HG03432 (cell line): ENCODE data around the gene GLRA3.
"Not testable (repeated sequence)": the region's sequence is repeated elsewhere in the genome, so short reads cannot be mapped to it uniquely, and the experiment has no call there.

Experiments used
- ATAC-seq: cut with Tn5 transposase; IDR thresholded peaks from one replicate; pipeline ENCODE4 v1.9.1; 2021; ENCODE audit warnings: mild to moderate bottlenecking, moderate library complexity; ENCODE audit not compliant: unreplicated experiment

The GLRA3 gene

DNA sequence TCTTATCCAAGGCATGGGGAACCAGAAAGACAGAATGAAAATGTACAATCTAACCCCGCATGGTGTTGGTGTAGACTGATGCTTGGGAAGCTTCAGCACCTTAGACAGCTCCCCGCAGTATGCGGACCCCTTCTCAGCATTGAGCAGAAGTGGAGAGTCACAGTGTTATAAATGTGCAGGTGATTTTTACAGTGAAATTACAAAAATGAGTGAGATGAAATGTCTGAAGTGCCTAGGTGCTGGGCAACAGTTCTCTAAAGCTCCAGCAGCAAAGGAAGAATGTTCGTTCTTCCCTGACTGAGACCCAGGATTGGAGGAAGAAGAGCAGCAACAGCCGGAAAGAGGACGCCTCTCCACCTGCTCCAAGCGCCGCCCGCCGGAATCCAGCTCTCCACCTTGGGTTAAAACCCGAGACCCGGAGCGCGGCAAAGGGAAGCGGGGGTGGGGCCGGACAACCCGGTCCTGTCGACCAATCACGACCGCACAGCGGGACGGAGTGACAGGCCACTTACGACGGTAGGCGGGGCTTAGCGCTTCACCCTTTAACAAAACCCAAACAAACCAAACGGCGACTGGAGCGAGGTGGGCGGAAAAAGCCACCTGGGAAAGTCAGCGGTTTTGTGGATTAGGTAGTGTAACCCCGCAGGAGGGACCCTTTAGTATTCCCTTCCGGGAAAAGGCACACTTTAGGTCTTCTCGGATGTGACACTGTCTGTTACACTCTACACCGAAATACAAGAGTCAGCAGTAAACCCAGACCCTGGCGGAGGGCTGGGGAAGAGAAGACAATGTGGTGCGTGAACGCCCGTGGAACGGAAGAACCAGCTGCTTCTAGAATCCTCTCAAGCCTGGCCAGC is at the start of gene GLRA3:
Gene GLRA3, minus strand, starts transcription at position 403 of the 857 bp plus-strand sequence. CDS start 436 bp downstream, outside the sequence.
- ATAC-seq = peak; percentile 77

GRCh38 chr4:174874898-174875297 is 45.9 kb upstream of the GLRA3 start:
- ATAC-seq = no peak

DNA sequence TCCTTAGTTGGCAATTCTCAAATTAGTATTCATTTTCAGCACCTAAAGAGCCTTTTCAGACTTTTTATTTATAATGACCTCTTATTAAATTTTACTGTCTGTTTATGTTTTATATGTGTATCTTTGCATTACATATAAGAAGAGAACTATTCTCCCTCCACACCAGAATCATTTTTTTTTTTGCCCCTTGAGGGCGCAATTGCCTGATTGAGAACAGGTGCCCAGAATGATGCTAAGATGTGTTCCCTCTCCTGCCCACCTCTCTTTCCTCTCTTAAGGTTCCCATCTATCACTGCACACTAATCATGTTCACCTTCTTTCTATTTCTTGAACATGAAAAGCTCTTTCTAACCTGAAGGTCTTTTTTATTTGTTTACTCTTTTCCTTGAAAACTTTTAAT is 44.9 kb upstream of the GLRA3 start:
- ATAC-seq = peak; percentile 82

DNA sequence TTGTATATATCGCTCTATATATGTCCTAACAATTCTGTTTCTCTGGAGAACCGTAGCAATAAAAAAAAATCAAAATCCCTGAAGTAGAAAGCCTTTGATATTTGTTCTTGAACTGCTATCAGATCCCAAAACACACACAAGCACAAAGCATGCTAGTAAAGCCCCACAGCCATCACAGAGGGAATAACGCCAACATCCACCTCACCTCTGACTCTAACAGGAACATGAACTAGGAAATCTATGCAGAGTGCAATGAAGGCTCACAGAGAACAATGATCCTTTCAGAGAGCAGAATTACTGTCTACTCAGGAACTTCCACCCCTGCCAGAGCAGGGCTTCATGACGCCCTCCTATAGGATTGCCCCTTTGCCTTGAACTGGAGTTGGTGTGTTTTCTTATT is 44.1 kb upstream of the GLRA3 start:
- ATAC-seq = not testable (repeated sequence)

GRCh38 chr4:174871407-174871806 is 42.4 kb upstream of the GLRA3 start:
- ATAC-seq = no peak

GRCh38 chr4:174870311-174870710 is 41.3 kb upstream of the GLRA3 start:
- ATAC-seq = no peak

GRCh38 chr4:174869339-174869738 is 40.3 kb upstream of the GLRA3 start:
- no peak for ATAC-seq

GRCh38 chr4:174867903-174868302 is 38.9 kb upstream of the GLRA3 start:
- no peak for ATAC-seq

DNA sequence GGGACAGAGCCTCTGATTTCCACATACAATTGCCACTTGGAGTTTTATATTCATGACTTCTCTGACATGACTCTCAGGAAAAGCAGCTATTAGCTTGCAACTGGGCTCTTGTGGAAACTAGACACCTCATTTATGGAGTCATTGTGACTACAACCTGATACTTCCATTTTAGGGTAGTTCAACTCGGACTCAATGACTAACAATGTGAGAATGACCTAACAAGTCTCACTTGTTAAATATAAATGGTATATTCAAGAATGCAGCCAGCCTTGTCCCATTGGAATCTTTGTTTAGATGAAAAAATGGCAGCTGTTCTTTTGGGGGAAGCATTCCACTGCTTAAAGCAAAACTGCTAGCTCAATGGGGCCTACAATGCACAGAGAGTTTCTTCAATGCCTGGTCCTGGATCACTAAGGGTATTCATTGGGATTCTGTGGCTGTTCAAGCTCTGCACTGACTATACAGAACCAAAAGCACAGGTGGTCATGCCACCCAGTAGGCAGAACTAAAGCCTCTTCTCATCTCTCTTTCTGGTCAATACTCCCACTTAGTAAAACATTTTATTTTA is 36.5 kb upstream of the GLRA3 start:
- no peak for ATAC-seq

DNA sequence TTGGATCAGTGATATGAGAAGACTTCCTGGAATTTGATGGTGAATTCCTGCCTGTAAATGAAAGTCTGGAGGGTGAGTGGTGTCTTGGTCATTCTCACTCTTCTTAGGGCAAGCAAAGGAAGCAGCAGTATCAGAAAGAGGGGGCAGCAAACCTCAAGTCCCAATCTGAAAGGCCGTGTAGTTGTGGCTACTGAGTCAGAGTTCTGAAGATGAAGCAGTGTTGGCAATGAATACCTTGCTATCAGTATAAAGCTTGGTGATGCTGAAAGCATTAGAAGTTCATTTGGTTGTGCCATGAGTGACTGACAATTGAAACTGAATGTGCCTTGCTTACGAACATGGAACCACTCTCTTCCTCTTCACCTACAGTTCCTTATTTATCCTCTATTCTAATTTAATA is 35.0 kb upstream of the GLRA3 start:
- ATAC-seq = no peak

DNA sequence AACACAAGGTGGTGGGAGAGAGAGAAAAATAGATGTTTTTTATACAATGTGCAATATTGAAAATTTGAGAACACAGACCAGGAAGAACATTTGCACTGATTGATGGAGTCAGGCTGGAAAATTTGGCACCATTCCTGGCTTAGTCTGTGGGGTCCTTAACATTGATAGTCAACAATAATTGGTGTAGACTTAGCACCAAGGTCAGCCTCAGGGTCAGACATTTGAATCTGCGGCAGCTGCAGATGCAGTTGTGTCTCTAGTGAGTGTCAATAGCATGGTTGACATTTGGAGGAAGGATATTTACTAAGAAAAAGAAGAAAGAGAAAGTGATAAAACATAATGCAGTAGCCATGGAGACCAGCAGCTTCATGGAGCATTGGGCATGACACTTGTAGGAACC is 31.5 kb upstream of the GLRA3 start:
- no peak for ATAC-seq

DNA sequence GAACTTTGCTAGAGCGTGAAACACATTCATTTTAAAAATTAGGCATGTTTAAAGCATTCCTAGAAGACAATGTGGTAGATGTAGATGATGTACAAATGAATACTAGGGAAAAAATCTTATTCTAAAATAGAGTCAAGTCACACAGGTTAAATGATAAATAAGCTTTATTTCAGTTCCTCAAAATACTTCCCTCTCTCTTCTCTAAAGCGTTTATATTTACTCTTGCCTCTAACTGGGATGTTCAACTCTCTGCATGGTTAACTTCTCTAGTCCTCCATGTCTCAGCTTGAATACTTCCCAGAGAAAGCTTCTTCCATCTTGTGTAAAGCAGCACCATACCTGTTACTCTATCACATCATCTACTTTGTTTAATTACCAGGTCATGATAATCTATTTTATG is 30.9 kb upstream of the GLRA3 start:
- ATAC-seq = no peak

DNA sequence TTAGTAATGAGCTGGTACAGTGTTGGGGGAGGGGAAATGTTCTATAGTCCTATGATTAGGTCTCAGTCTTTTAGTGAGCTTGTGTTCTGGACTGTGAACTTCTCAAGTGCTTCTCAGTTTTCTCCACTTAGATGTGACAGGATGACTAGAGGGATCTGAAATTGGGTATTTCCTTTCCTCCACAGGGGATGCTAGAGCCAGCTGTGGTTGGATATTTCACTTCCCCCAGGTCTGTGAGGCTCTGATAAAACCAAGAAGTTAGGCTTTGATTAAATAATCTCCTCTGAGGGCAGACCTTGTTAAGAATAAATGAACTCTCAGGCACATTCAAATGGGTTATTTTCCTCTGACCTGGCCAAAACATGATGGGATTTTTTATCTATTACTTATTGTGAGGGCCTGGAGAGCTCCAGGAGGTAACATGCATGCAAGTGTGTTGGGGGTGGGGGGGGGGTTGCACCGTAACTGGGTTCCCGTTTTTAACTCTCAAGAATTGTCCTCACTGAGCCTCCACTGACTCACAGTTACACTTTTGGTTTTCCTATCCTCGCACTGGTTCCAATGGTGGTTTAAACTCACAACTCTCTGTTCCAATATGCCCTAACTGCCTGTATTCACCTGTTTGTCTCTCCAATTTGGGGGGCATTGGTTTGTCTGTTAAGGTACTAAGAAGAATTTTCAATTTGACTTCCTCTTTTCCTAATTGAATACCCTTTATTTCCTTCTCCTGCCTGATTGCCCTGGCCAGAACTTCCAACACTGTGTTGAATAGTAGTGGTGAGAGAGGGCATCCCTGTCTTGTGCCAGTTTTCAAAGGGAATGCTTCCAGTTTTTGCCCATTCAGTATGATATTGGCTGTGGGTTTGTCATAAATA is 28.1 kb upstream of the GLRA3 start:
- ATAC-seq = no peak

DNA sequence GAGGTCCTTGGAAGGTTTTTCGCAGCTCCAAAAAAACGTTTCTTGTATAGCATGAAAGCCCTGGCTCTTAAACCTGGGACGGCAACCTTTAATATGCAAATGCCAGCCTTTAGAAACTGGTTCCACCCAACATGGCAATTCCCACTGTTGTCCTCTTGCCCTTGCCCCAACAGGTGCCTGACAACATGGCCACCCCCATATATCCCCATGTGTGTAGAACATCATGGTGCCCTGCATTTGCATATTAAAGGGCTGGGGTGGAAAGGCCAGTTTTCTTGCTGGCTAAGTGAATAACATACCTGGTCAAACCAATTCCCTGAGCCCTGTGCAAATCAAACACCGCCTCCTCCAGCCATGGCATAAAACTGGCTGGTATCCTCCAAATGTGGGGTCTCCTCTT is 26.0 kb upstream of the GLRA3 start:
- ATAC-seq = no peak

GRCh38 chr4:174853629-174854028 is 24.6 kb upstream of the GLRA3 start:
- no peak for ATAC-seq

DNA sequence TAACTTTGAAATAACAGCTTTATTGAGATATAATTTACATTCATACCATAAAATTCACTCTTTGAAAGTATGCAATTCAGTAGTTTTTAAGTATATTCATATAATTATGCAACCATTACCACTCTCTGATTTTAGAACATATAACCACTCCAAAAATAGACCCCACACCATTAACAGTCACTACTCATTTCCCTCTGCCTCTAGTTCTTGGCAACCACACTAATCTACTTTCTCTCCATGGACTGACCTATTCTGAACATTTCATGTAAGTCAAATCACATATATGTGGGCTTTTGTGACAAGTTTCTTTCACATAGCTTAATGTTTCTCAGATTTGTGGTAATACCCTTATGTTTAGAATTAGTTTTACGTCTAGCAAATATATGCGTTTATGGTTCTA is 19.5 kb upstream of the GLRA3 start:
- ATAC-seq = no peak

DNA sequence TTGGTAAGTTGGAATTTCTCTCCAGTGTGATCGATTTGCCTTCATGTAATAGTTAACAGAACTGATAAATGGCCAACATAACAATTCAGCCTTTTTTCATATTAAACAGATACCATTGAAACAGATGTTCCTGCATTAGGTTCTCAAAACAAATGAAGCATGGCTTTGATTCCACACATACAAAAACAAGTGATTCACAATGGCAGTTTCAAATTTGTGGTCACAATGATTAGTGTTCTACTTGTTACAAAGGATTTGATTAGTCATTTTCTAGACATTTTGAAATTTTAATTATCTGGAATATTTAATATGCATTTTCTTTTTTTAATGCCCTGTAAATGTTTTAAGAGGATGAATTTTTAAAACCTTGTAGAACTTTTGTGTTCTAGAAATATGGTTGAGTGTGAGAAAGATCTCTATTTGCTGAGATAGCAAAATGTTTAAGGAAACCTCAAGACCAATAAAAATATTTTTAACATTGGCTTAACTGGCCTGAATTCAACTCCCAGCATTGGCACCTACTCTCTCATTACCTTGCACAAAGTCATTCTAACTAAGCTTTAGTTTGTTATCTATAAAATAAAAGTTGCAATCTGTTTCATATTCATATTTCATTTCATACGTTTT is 18.9 kb upstream of the GLRA3 start:
- ATAC-seq = no peak

DNA sequence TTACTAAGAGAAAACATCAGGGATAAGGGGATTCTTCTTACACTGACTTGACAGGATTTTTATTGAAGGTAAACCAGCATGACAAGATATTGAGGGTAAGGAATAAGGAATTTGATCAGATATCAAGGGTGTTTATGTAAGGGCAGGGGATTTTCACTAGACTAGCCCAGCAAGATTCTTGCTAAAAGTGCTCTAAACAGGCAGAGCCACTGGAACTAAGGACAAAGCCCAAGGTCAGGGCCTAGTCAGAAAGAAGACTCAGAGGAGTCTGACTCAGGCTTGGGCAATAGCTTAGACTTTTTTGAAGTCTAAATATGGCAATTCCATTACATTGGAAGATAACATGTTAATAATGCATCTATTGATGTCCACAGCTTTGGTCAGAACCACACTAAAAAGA is 6.5 kb upstream of the GLRA3 start:
- ATAC-seq = no peak

- ATAC-seq = no peak
These were observed 5.4 kb upstream of the GLRA3 start for GRCh38 chr4:174834477-174834876.

DNA sequence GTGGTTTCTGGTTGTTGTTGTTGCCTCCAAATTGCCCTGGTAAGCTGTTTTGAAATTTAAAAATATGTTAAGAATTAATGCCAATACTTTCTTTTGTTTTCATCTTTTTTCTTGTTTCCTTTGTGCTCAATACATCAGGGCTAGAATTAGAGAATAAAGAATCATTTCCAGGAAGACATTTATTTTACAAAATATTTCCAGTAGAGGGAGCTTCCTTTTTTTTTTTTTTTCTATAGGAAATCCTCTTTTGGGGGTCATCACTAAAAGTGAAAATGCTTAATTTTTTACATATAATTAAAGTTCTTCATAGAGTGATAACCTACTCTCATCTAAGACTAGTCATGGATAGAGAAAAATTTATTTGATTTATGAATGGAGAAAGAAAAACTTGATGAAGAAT is 2.4 kb downstream of the GLRA3 start:
- no peak for ATAC-seq

DNA sequence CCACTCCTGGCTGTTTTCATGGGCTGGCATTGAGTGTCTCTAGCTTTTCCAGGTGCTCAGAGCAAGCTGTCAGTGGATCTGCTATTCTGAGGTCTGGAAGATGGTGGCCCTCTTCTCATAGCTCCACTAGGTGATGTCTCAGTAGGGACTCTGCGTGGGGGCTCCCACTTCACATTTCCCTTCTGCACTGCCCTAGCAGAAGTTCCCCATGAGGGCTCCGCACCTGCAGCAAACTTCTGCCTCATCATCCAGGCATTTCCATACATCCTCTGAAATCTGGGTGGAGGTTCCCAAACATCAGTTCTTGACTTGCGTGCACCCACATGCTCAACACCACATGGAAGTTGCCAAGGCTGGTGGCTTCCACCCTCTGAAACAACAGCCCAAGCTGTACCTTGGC is 13.8 kb downstream of the GLRA3 start:
- ATAC-seq = no peak
